ENCODE results near the gene GPR37. TPM values are rescaled to one million over a fixed set of nuclear protein-coding genes. Genes with fewer than 3 reads are reported as not detected.

The GPR37 gene, protein sequence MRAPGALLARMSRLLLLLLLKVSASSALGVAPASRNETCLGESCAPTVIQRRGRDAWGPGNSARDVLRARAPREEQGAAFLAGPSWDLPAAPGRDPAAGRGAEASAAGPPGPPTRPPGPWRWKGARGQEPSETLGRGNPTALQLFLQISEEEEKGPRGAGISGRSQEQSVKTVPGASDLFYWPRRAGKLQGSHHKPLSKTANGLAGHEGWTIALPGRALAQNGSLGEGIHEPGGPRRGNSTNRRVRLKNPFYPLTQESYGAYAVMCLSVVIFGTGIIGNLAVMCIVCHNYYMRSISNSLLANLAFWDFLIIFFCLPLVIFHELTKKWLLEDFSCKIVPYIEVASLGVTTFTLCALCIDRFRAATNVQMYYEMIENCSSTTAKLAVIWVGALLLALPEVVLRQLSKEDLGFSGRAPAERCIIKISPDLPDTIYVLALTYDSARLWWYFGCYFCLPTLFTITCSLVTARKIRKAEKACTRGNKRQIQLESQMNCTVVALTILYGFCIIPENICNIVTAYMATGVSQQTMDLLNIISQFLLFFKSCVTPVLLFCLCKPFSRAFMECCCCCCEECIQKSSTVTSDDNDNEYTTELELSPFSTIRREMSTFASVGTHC
- total RNA-seq (2022; extraction: Qiagen RNA extraction) = 0.36 to 0.68 TPM (median 0.47 TPM) in 5 replicates

DNA sequence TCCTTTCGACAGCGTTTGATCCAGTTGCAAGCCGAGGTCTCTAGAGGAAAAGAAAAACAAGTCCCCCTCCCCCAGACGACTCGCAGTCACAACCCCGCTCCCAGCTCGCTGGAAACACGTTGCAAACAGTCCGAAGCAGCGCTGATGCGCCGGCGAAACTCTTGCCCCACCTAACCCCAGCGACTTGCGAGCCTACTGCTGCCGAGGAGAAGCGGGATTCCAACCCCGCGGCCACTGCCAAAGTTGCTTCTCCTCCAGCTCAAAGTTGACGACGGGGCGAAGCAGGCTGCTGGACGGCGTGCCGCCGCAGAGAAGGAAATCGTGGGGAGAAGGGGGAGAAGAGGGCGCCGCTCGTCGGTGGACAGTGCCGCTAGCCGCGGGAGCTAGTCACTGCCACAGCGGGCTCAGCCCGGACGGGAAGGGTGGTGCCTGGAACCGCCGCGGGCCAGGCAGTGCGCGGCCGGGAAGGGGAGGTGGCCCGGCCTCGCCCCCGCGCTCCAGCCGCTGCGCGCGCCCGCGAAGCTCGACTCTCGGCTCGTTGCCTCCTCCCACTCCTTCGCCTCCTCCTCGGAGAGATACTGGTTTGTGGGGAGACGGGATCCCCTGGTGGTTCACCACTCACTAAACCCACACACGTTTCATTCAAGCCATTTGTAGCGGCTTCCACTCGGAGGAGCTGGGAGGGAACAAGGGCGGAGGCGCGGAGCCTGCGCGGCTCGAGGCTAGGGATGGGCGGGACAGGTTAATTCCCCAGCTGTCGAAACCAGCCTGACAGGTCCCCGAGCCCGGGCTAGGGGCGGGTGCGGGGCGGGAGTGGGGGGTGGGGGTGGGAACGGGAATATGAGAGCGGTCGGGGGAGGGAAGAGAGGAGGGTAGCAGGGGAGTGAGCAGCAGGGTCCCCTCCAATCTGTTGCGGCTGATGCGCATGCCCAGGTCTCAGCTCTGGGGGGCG lies at the start of gene GPR37:
Gene GPR37, minus strand, starts transcription at position 392 of the 952 bp plus-strand sequence. CDS start 816 bp downstream, outside the sequence.

Other genes with a start within 250 kb of the GPR37 start
- 12.3 to 14.6 TPM (median 13.3 TPM) in 5 replicates for gene POT1, start 164.0 kb upstream of the GPR37 start, total RNA-seq (2022; extraction: Qiagen RNA extraction)

Data from A549 treated with CORT108297 at 1 μM for 4 hours (cell line).